Globus pallidus (tissue), 1 donor: Measurements from ENCODE around the gene WSCD2.

ENCODE experiments used
- DNase-seq: peaks from one replicate; pipeline ENCODE4 v3.0.0-alpha.2; 2015; ENCODE audit warnings: low spot score

Gene WSCD2

DNA sequence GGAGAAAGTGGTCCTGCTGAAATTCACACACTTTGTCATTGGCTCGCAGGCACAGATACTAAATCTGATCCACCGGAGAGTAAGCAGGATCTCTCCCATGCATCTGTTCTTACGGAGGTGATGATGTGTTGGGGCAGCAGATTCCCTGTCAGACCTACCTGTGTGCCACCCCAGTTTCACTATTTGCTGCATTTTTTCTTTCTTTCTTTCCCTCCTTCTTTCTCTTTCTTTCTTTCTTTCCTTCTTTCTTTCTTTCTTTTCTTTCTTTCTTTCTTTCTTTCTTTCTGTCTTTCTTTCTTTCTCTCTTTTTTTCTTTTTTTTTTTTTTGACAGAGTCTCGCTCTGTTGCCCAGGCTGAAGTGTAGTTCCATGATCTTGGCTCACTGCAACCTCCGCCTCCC lies 37.4 kb downstream of the WSCD2 start:
- no peak for DNase-seq

DNA sequence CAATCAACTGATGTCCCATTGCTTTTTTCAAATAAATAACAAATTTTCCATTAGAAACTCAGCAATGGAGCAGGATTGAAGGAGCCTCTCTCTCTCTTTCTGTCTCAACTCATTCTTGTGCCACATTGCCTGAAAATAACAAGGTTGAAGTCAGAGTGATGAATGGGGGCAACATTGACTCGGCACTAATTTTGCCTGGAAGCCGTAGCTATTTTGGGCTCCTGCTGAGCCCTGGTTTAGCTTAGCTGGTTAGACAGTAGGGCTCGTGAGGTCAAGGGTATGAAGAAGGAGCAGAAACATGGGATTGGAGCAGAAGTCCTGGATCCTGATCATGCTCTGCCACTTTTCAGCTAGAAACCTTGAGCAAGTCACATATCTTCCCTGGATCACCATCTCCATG lies 38.9 kb downstream of the WSCD2 start:
- DNase-seq, result no peak

GRCh38 chr12:108169708-108170107 lies 40.6 kb downstream of the WSCD2 start:
- peak; percentile 7 for DNase-seq

DNA sequence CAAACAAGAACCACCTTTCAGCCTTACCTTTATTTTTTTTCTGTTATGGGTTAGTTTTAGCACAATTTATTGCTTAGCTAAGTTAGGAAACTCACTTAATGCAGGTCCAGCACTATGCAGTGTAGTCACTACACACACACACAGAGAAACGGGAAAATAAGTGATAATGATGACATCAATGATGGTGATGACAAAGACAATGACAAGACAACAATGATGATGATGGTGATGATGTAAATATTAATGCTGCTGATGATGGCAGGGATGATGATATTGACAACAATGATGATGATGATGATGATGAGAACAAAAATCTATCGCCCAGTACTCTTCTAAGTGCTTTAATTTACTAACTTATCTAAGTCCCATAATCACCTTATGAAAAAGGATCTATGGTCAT lies 41.1 kb downstream of the WSCD2 start:
- no peak for DNase-seq

DNA sequence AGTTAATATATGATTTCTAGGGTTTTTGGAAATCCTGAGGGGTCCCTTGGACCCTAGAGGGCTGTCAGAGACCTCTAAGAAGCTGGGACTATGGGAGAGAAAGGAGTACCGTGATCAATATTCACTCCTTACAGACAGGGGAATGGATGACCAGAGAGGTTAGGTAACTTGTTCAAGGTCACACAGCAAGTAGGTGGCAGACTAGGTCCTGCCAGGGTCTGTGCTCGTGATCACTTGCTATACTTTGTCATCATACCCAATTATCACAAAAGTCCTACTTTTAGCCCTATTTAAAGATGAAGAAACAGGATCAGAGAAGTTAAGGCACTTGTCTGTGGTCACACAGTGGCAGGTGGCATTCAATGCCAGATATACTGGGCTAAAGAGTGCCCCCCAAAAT lies 42.9 kb downstream of the WSCD2 start:
- DNase-seq, result no peak

- DNase-seq, result no peak
Observed at GRCh38 chr12:108173160-108173559, 44.1 kb downstream of the WSCD2 start.

DNA sequence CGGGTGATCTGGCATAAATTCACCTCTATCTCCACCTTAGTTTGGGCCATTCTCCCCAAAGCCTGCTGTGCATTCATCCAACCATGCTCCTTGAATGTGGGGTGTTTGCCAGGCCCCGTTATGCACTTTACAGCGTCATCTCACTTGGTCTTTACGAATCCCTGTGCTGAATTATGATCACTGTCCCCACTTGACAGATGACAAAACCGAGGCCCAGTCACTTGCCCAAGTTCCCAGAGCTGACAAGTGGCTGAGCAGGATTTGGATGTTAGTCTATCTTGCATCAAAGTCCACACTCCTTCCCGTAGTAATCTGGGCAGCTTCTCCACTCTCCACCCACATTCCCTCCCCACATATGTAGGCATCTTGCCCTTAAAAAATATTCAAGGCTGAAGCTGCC lies 44.8 kb downstream of the WSCD2 start:
- DNase-seq, result no peak

DNA sequence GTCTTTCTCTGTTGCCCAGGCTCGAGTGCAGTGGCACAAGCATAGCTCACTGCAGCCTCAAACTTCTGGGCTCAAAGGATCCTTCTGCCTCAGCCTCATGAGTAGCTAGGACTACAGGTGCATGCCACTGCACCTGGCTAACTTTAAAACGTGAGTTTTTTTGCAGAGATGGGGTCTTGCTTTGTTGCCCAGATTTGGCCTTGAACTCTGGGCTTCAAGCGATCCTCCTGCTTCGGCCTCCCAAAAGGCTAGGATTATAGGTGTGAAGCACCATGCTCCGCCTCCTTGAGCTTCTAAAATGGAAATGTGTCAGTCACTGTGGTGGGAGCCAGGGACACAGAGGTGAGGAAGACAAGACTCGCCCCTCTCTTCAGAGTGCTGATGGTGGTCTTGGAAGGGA lies 45.6 kb downstream of the WSCD2 start:
- no peak for DNase-seq

DNA sequence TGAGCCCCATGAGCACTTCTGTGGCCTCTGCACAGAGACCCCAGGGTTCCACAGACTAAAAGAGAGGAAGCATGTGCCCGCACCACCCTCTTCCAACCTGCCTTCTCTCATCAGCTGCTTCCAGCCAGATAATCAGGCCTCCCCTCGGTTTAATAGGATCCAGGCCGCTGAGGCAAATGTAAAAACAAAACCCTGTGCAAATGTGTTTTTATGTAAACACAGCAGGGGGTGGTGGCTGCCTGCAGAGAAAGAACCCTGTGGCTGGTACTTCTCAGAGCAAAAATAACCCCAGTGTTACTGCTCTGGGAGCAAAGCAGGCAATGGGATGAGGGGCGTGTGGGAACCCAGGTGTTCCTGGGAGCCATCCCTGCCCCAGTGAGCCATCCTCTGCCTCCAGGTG lies 46.2 kb downstream of the WSCD2 start:
- no peak for DNase-seq

DNA sequence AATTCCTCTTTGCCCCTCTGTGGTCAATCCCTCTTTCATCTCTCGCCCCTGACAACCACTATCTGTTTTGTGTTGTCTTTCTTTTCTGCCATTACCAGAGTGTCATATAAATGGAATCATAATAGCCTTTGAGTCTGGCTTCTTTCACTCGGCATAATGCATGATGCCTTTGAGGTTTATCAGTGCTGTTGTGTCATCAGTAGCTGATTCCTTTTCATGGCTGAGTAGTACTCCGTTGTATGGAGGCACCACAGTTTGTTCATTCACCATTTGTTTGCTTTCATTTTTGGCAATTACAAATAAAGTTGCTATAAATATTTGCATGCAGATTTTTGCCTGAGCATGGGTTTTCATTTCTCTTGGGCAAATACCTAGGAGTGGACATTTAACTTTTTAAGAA lies 47.2 kb downstream of the WSCD2 start:
- no peak for DNase-seq

GRCh38 chr12:108177131-108177530 lies 48.0 kb downstream of the WSCD2 start:
- DNase-seq, result no peak

- DNase-seq, result no peak
Observed at GRCh38 chr12:108179305-108179704, 50.2 kb downstream of the WSCD2 start.

DNA sequence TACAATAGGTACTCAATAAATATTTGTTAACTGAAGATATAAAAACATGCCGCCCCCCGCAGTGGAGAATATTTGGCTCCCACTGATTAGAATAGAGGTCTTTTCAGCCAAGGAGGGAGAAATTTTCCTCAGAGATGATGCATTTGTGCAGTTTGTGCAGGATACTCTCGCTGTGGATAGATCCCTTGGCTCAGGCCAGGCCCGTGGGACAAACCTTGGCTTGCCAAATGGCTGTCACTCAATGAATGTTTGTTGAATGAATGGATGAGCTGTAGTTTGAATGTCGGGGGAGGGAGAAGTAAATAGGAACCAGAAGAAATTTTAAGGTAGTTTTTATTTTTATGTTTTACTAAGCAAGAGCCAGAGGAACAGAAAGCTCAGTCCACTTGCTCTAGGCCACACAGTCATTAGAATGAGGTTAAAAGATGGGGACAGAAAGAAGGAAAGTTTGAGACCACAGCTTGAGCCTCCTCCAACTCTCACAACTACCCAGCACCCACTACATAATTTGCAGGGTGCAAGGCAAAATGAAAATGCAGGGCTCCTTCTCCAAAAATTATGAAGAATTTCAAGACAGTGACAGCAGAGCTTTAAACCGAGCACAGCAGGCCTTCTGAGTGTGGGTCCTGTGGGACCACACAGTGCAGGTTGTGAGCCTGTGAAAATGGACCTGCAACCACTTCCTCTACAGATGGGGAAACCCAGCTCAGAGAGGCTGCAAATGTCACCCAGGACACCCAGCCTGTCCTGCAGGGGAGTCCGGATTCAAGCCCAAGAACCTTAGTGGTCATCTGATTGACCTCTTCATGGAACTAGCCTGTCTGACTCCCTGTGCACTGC lies 51.4 kb downstream of the WSCD2 start:
- no peak for DNase-seq

GRCh38 chr12:108181095-108181454 lies 52.0 kb downstream of the WSCD2 start:
- DNase-seq, result no peak

GRCh38 chr12:108182096-108182495 lies 53.0 kb downstream of the WSCD2 start:
- DNase-seq, result no peak

DNA sequence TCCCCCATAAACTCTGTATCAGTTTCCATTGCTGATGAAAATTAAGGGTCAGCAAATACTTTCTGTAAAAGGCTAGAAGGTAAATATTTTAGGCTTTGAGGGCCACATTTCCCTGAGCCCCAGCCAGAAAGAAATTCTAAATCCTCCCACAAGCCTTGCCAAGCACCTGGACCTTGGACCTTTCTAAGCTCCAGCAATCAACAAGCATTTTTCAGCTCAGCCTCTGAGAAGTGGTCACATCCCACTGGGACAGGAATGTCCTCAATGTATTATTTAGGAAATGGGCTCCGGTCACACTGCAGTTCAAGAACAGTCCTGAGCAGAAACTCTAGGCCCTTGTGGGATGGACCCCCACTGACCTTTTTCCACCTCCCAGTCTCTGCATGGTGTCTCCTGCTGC lies 55.9 kb downstream of the WSCD2 start:
- no peak for DNase-seq

GRCh38 chr12:108187831-108188230 lies 58.7 kb downstream of the WSCD2 start:
- no peak for DNase-seq

DNA sequence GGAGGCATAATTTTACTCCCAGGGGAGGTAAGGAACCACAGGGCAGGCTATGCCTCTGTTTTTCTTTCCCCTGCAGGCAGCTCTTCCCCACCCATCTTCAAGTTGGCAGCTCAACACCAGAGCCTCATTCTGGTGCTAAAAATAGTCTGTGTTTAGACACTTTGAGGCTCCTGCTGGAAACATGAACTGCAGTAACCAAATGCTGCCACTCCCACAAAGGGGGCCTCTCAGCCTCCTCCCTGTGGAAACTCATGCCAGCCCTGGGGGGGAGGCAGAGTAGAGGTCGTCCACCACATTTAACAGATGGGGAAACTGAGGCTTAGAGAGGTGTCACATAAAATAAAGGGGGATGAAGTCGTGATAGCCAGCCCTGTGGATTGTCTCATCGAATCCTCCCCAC lies 61.4 kb downstream of the WSCD2 start:
- DNase-seq, result peak; percentile 8

DNA sequence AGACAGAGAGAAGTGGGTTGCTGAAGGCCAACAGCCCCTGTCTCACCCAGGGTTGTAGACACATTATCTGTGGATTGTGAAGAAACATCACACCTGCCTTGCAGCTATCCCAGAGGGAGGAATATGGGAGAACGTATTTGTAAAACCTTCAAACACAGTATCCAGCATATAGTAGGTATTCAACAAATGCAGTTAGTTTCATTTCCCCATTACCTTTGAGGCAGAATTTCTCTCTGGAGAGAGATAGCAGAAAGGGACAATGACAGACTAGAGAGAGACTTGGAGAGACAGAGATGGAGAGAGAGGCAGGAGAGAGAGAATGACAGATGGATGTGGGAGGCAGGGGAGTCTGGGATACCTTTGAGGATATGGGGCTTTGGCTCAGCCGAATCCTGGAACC lies 62.0 kb downstream of the WSCD2 start:
- no peak for DNase-seq

DNA sequence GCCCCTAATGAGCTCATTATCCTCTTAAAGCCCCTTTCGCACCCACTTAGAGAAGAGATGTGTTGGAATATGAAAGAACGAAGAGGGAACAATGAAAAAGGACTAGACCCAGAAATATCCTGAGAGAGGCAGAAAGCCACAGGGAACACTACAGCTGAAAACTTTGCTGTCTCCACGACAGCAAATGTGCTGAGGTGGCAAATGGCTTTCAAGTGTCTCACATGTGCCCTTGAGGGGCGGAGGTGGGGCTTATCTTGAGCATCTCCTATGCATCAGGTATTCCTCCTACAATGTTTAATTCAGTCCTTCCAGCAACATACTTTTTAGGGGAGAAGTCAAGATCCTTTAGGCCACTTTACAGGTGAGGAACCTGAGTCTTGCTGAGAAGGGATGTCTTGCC lies 62.9 kb downstream of the WSCD2 start:
- no peak for DNase-seq

DNA sequence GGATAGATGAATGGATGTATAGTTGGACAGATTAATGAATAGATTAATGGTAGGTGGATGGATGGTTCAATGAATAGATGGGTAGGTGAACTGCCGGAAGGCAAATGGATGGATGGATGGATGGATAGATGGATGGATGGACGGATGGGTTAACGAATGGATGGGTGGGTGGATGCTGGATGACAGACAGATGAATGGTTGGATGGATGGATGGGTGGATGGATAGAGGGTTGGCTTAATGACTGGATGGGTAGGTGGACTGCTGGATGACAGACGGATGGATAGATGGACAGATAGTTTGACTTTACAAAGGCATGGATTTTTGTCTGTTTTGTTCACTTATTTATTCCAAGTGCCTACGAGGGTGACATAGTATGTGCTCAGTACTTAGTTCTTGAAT lies 64.4 kb downstream of the WSCD2 start:
- DNase-seq, result no peak

GRCh38 chr12:108193917-108194316 lies 64.8 kb downstream of the WSCD2 start:
- DNase-seq, result peak; percentile 14

DNA sequence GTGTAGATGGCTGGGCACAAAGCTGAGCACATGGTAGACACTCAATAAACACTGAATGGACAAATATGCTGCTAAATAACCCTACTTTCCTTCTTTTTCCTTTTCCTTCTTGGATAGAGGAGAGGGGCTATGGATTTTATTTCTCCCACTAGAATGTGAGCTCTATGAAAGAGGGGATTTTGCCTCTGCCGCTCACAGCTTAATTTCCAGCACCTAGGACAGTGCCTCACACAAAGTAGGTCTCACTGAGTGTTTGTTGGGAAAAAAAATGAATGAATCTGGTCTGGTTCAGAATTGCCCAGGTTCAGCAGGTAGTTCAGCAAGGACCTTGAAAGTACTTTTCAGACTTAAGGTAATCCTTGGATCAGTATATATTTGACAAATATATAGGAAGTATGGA lies 65.5 kb downstream of the WSCD2 start:
- no peak for DNase-seq

- no peak for DNase-seq
Observed at GRCh38 chr12:108196319-108196718, 67.2 kb downstream of the WSCD2 start.
